Upper lobe of right lung (tissue), 1 donor: ENCODE measurements around the gene AGBL3. TPM values are rescaled to one million over a fixed set of nuclear protein-coding genes. Genes with fewer than 3 reads are reported as not detected.

Source experiments
- ATAC-seq: fragments of 200-7000 bp; cut with Tn5 transposase; one replicate; pipeline ENCODE4 v1.9.1; 2020; ENCODE audit warnings: mild to moderate bottlenecking, moderate library complexity
- DNase-seq: peaks from one replicate; pipeline ENCODE4 v3.0.0-alpha.2; 2020
- H3K27ac ChIP-seq: fragments of 200-600 bp; one replicate; pipeline ENCODE4 v1.8.0; 2022
- H3K27me3 ChIP-seq: fragments of 200-600 bp; one replicate; pipeline ENCODE4 v1.8.0; 2022; ENCODE audit warnings: mild to moderate bottlenecking
- H3K36me3 ChIP-seq: fragments of 200-600 bp; one replicate; pipeline ENCODE4 v1.8.0; 2022
- H3K4me1 ChIP-seq: fragments of 200-600 bp; one replicate; pipeline ENCODE4 v1.8.0; 2022
- H3K4me3 ChIP-seq: fragments of 200-600 bp; one replicate; pipeline ENCODE4 v1.8.0; 2022; ENCODE audit warnings: mild to moderate bottlenecking
- H3K9me3 ChIP-seq: fragments of 200-600 bp; one replicate; pipeline ENCODE4 v1.8.0; 2022
- CTCF ChIP-seq: fragments of 200-600 bp; IDR thresholded peaks from one replicate; pipeline ENCODE4 v1.8.0; 2022; ENCODE audit warnings: antibody characterized with exemption
- intact Hi-C: fragments of 100-400 bp; cut with DNase I; formaldehyde crosslinking; loops from one replicate; pipeline ENCODE4 v1.11.0; 2022
- total RNA-seq: library from RNA; stranded (reverse); fragmentation: NEBNext Ultra II Directional; extraction: Animal tissue kit (Norgen Biotek cat#: 25700); gene quantifications from one replicate; pipeline ENCODE4 v1.2.1, GENCODE V29; 2021
- donor health status: DM: no; HTN: yes; CAD: no; lungs with severe emphysema.

AGBL3 gene
- total RNA-seq, 1 donor from 2014 or later = 3.9 TPM

- Histone ChIP-seq H3K27me3 (no peaks in the 10 kb centered on the region), H3K27ac (no peak overlapping the region), H3K36me3 (no peaks in the 10 kb centered on the region), H3K4me1 (no peaks in the 10 kb centered on the region), H3K4me3 (no peak overlapping the region), H3K9me3 (no peaks in the 10 kb centered on the region)
- intact Hi-C loops = no loop called here
- no peak for ATAC-seq
- DNase-seq = no peak
- TF ChIP-seq CTCF = no peak
These were observed 112.1 kb downstream of the AGBL3 start for GRCh38 chr7:135098391-135098790.

GRCh38 chr7:135100856-135101255, 114.5 kb downstream of the AGBL3 start:
- no peaks in the 10 kb centered on the region for H3K36me3 ChIP-seq
- no peak overlapping the region for H3K27ac ChIP-seq
- no peak for TF ChIP-seq CTCF
- H3K9me3 ChIP-seq = no peaks in the 10 kb centered on the region
- DNase-seq (no peak), ATAC-seq (no peak)
- H3K4me3 ChIP-seq = no peak overlapping the region
- H3K4me1 ChIP-seq = no peaks in the 10 kb centered on the region
- intact Hi-C loops = no loop called here
- no peaks in the 10 kb centered on the region for H3K27me3 ChIP-seq

- Histone ChIP-seq H3K27ac (no peak overlapping the region), H3K36me3 (no peaks in the 10 kb centered on the region), H3K4me1 (no peaks in the 10 kb centered on the region), H3K9me3 (no peaks in the 10 kb centered on the region), H3K27me3 (no peaks in the 10 kb centered on the region), H3K4me3 (no peak overlapping the region)
- DNase-seq (no peak), ATAC-seq (no peak)
- intact Hi-C loops = no loop called here
- TF ChIP-seq CTCF = no peak
These were observed 116.1 kb downstream of the AGBL3 start for GRCh38 chr7:135102372-135102771.

- Histone ChIP-seq H3K27me3 (no peaks in the 10 kb centered on the region), H3K4me3 (no peak overlapping the region), H3K9me3 (no peaks in the 10 kb centered on the region), H3K36me3 (no peaks in the 10 kb centered on the region), H3K27ac (no peak overlapping the region), H3K4me1 (no peaks in the 10 kb centered on the region)
- no peak for DNase-seq
- no peak for TF ChIP-seq CTCF
- no peak for ATAC-seq
- intact Hi-C loops = no loop called here
These were observed 123.3 kb downstream of the AGBL3 start for GRCh38 chr7:135109562-135109961.

- Histone ChIP-seq H3K4me3 (no peak overlapping the region), H3K27ac (no peak overlapping the region), H3K9me3 (no peaks in the 10 kb centered on the region), H3K36me3 (no peaks in the 10 kb centered on the region), H3K27me3 (no peaks in the 10 kb centered on the region), H3K4me1 (no peaks in the 10 kb centered on the region)
- ATAC-seq (no peak), DNase-seq (no peak)
- intact Hi-C loops = no loop called here
- TF ChIP-seq CTCF = no peak
These were observed 123.7 kb downstream of the AGBL3 start for GRCh38 chr7:135109976-135110375.

GRCh38 chr7:135111379-135111778, 125.1 kb downstream of the AGBL3 start:
- H3K27me3 ChIP-seq = no peaks in the 10 kb centered on the region
- no peaks in the 10 kb centered on the region for H3K9me3 ChIP-seq
- no peak overlapping the region for H3K27ac ChIP-seq
- intact Hi-C loops = no loop called here
- H3K4me1 ChIP-seq = no peaks in the 10 kb centered on the region
- H3K36me3 ChIP-seq = no peaks in the 10 kb centered on the region
- TF ChIP-seq CTCF = no peak
- DNase-seq = no peak
- H3K4me3 ChIP-seq = no peak overlapping the region
- no peak for ATAC-seq
